Measurements from ENCODE around the gene SLC27A6.

Gene SLC27A6

GRCh38 chr5:129080766-129081165 is 115.5 kb downstream of the SLC27A6 start:
- no peak for TF ChIP-seq JUND (IDR thresholded peaks at IDR 0.05; ENCODE audit: low read depth)
- DNase-seq (ENCODE audit: low read depth in 1 of 2, low spot score in 1 of 2) = no peak
- in situ Hi-C loops (cut with HindIII; ENCODE audit: low pct_unique_long_range_greater_than_20kb, low sequenced_read_pairs) = no loop called here

- TF ChIP-seq JUND (IDR thresholded peaks at IDR 0.05; ENCODE audit: low read depth) = no peak
- DNase-seq (ENCODE audit: low read depth in 1 of 2, low spot score in 1 of 2) = no peak
- in situ Hi-C loops (cut with HindIII; ENCODE audit: low pct_unique_long_range_greater_than_20kb, low sequenced_read_pairs) = no loop called here
Observed at GRCh38 chr5:129082225-129083136, 117.2 kb downstream of the SLC27A6 start.

Data from T47D (cell line).